HG03045 (cell line): Measurements from ENCODE around the gene RASIP1.
"Not testable (repeated sequence)": the region's sequence is repeated elsewhere in the genome, so short reads cannot be mapped to it uniquely, and the experiment has no call there.

Experiments used
- ATAC-seq: cut with Tn5 transposase; IDR thresholded peaks from one replicate; pipeline ENCODE4 v1.9.1; 2021; ENCODE audit warnings: mild to moderate bottlenecking, moderate library complexity; ENCODE audit not compliant: unreplicated experiment

Gene RASIP1

GRCh38 chr19:48713041-48713863, 27.2 kb downstream of the RASIP1 start:
- ATAC-seq, result no peak

GRCh38 chr19:48711106-48711662, 29.2 kb downstream of the RASIP1 start:
- ATAC-seq, result no peak

GRCh38 chr19:48708471-48708870, 31.9 kb downstream of the RASIP1 start:
- ATAC-seq, result no peak

- no peak for ATAC-seq
Measured at GRCh38 chr19:48705431-48705830, 35.0 kb downstream of the RASIP1 start.

- ATAC-seq, result no peak
Measured at GRCh38 chr19:48703316-48703715, 37.1 kb downstream of the RASIP1 start.

- no peak for ATAC-seq
Measured at GRCh38 chr19:48702701-48703100, 37.7 kb downstream of the RASIP1 start.

- no peak for ATAC-seq
Measured at GRCh38 chr19:48698046-48698445, 42.4 kb downstream of the RASIP1 start.

GRCh38 chr19:48696353-48697010, 43.9 kb downstream of the RASIP1 start:
- ATAC-seq, result no peak

GRCh38 chr19:48695743-48696352, 44.6 kb downstream of the RASIP1 start, which contains the start of gene FUT2:
TSS of gene FUT2 (plus strand) at chr19:48695971. CDS start at chr19:48702957, 6,986 bp downstream.
- no peak for ATAC-seq

- not testable (repeated sequence) for ATAC-seq
Measured at GRCh38 chr19:48693629-48694028, 46.8 kb downstream of the RASIP1 start.

- no peak for ATAC-seq
Measured at GRCh38 chr19:48689449-48689848, 51.0 kb downstream of the RASIP1 start.

GRCh38 chr19:48687776-48688175, 52.6 kb downstream of the RASIP1 start:
- ATAC-seq, result no peak

GRCh38 chr19:48686637-48687036, 53.8 kb downstream of the RASIP1 start:
- not testable (repeated sequence) for ATAC-seq

- no peak for ATAC-seq
Measured at GRCh38 chr19:48686088-48686487, 54.3 kb downstream of the RASIP1 start.

GRCh38 chr19:48685583-48685982, 54.8 kb downstream of the RASIP1 start:
- ATAC-seq, result no peak

GRCh38 chr19:48683349-48683748, 57.1 kb downstream of the RASIP1 start:
- no peak for ATAC-seq

GRCh38 chr19:48681127-48681470, 59.3 kb downstream of the RASIP1 start:
- ATAC-seq, result no peak

GRCh38 chr19:48680436-48681126, 59.8 kb downstream of the RASIP1 start:
- no peak for ATAC-seq

- not testable (repeated sequence) for ATAC-seq
Measured at GRCh38 chr19:48680006-48680405, 60.4 kb downstream of the RASIP1 start.

- ATAC-seq, result no peak
Measured at GRCh38 chr19:48678201-48678600, 62.2 kb downstream of the RASIP1 start.

GRCh38 chr19:48676887-48677286, 63.5 kb downstream of the RASIP1 start:
- ATAC-seq, result no peak
